A549 (cell line): ENCODE measurements around the gene CREB5. TPM values are rescaled to one million over a fixed set of nuclear protein-coding genes. Genes with fewer than 3 reads are reported as not detected.

ENCODE experiments used
- ATAC-seq, 2 experiments: fragments of 200-7000 bp in 1 of 2; fragments of >200 bp in 1 of 2; cut with Nextera tagmentation in 1 of 2; cut with Tn5 transposase in 1 of 2; 3 replicates each; pipeline versions ENCODE4 v1.8.0 to v1.9.1; 2018 to 2020; ENCODE audit warnings: mild to moderate bottlenecking in 1 of 2, moderate library complexity in 1 of 2
- CTCF ChIA-PET: fragments of 300-600 bp; sonication (Branson Sonifier 250); formaldehyde crosslinking; extraction: SDS; loops from one replicate; lab custom pipeline; 2021; ENCODE audit warnings: antibody characterized with exemption, inconsistent platforms; lab: Yijun Ruan, JAX
- POLR2A ChIA-PET: fragments of 350-600 bp; formaldehyde crosslinking; extraction: SDS; loops from one replicate; lab custom pipeline; 2021; ENCODE audit warnings: antibody characterized with exemption, inconsistent platforms; lab: Yijun Ruan, JAX
- DNase-seq, 2 experiments: peaks; one replicate each; pipeline versions ENCODE4 v3.0.0 to v3.0.0-alpha.2; 2011 to 2016; ENCODE audit warnings: low read depth in 1 of 2, low spot score in 1 of 2
- FAIRE-seq: peaks from 2 replicates; lab custom pipeline; 2011; peaks lifted over from hg19 to GRCh38; lab: Jason Lieb, UNC
- H3K27ac ChIP-seq, 2 experiments: fragments of >200 bp; sonication (Bioruptor Twin); formaldehyde crosslinking; 3 replicates each; pipeline ENCODE4 v1.5.1; 2016 to 2017
- H3K4me1 ChIP-seq: fragments of >200 bp; sonication (Bioruptor Twin); formaldehyde crosslinking; 3 replicates; pipeline ENCODE4 v1.6.1; 2016
- H3K4me2 ChIP-seq: fragments of >200 bp; sonication (Bioruptor Twin); formaldehyde crosslinking; 3 replicates; pipeline ENCODE4 v1.6.1; 2016
- H3K4me3 ChIP-seq: fragments of >200 bp; sonication (Bioruptor Twin); formaldehyde crosslinking; 3 replicates; pipeline ENCODE4 v1.5.1; 2016
- H3K9me3 ChIP-seq: fragments of >200 bp; sonication (Bioruptor Twin); formaldehyde crosslinking; 3 replicates; pipeline ENCODE4 v1.6.1; 2016
- BHLHE40 ChIP-seq: IDR thresholded peaks from 2 replicates; pipeline ENCODE4 v1.6.1; 2012; ENCODE audit warnings: low read depth, low read length, inconsistent platforms
- CBX2 ChIP-seq: fragments of 200-600 bp; sonication (generic); IDR thresholded peaks from 2 replicates; pipeline ENCODE4 v1.6.1; 2016; ENCODE audit warnings: low read depth, mild to moderate bottlenecking, borderline replicate concordance
- CEBPB ChIP-seq, 2 experiments: fragments of >200 bp in 1 of 2; sonication (Bioruptor Twin) in 1 of 2; formaldehyde crosslinking in 1 of 2; IDR thresholded peaks; 2 replicates each; pipeline ENCODE4 v1.6.1; 2012 to 2016
- CHD2 ChIP-seq: fragments of 150-350 bp; IDR thresholded peaks from 2 replicates; pipeline ENCODE4 v1.6.1; 2014; ENCODE audit warnings: low read length; ENCODE audit not compliant: partially characterized antibody
- EHF ChIP-seq: fragments of 250-450 bp; sonication (Bioruptor Pico); IDR thresholded peaks from 2 replicates; pipeline ENCODE4 v1.5.0; 2020; ENCODE audit warnings: mild to moderate bottlenecking
- HEYL ChIP-seq: fragments of 250-450 bp; sonication (Bioruptor Pico); IDR thresholded peaks from 2 replicates; pipeline ENCODE4 v1.8.0; 2021; ENCODE audit warnings: mild to moderate bottlenecking, moderate library complexity
- JUNB ChIP-seq: fragments of >200 bp; sonication (Bioruptor Twin); formaldehyde crosslinking; IDR thresholded peaks from 2 replicates; pipeline ENCODE4 v1.6.1; 2016
- KDM1A ChIP-seq: fragments of 200-600 bp; sonication (generic); IDR thresholded peaks from 2 replicates; pipeline ENCODE4 v1.6.1; 2016; ENCODE audit warnings: low read depth, mild to moderate bottlenecking
- MAFK ChIP-seq: fragments of 450-650 bp; IDR thresholded peaks from 2 replicates; pipeline ENCODE4 v1.6.1; 2014; ENCODE audit not compliant: partially characterized antibody
- MAZ ChIP-seq: fragments of 150-350 bp; IDR thresholded peaks from 2 replicates; pipeline ENCODE4 v1.6.1; 2014; ENCODE audit warnings: antibody characterized with exemption, low read depth, low read length, borderline replicate concordance
- NR3C1 ChIP-seq: fragments of >200 bp; sonication (Bioruptor Twin); formaldehyde crosslinking; IDR thresholded peaks from 3 replicates; pipeline ENCODE4 v1.6.1; 2017
- RCOR1 ChIP-seq: fragments of 150-350 bp; IDR thresholded peaks from 2 replicates; pipeline ENCODE4 v1.6.1; 2014; ENCODE audit warnings: antibody characterized with exemption, low read length, low read depth
- SMC3 ChIP-seq: fragments of >200 bp; sonication (Bioruptor Twin); formaldehyde crosslinking; IDR thresholded peaks from 3 replicates; pipeline ENCODE4 v1.6.1; 2018; ENCODE audit warnings: inconsistent platforms
- ZNF302 ChIP-seq: fragments of 250-450 bp; sonication (Bioruptor Pico); IDR thresholded peaks from 2 replicates; pipeline ENCODE4 v1.9.0; 2021; ENCODE audit warnings: inconsistent platforms, mild to moderate bottlenecking, moderate library complexity
- ZSCAN20 ChIP-seq: fragments of 250-450 bp; sonication (Bioruptor Pico); IDR thresholded peaks from 2 replicates; pipeline ENCODE4 v1.8.0; 2022; ENCODE audit warnings: mild to moderate bottlenecking, moderate library complexity
- WGBS: methylation state at CpG from one replicate; pipeline ENCODE4 v1.1.6; 2017; ENCODE audit errors: missing lambda C conversion rate; 5-methylcytosine and 5-hydroxymethylcytosine counted together
- polyA plus RNA-seq, 4 experiments: library from polyadenylated mRNA; depleted of rRNA in 3 of 4; stranded (reverse); fragments of >200 nt; fragmentation: RNase III in 1 of 4; extraction: RNeasy Plus Mini Kit Qiagen cat#74134 plus additional on column Dnase treatment in 1 of 4; gene quantifications; 2 replicates in 3 of 4; 3 replicates in 1 of 4; pipeline ENCODE4 v1.2.3, GENCODE V29; 2011 to 2017
- TF ChIP-seq, protein P1 (sequence below): fragments of >200 bp; sonication (Bioruptor Twin); formaldehyde crosslinking; IDR thresholded peaks from 3 replicates; pipeline ENCODE4 v1.5.1; 2016
- TF ChIP-seq, protein P2 (sequence below): fragments of 250-450 bp; sonication (Bioruptor Pico); IDR thresholded peaks from 2 replicates; pipeline ENCODE4 v1.5.0; 2020; ENCODE audit warnings: low read depth, mild to moderate bottlenecking, moderate library complexity

Gene CREB5
- polyA plus RNA-seq, 2 of the 4 experiments (the other 2 are of a cell fraction) = 0.61 to 1.5 TPM

DNA sequence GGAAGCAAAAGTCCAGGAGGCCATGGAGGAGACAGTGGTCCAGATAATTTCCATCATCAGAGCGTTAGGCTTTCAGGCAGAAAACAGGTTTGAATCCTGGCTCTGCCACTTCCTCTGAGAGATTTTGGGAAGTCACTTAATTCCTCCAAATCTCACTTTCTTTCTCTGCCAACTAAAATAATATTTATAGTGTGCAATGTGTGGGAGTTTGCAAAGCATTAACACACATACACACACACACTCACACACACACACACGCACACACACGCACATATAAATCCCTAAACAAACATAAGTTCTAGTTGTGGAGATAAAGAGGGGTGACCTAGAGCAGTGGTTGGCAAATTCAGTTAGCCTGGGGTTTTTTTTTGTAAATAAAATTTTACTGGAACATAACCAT is 461.0 kb downstream of the CREB5 start:
- POLR2A ChIA-PET = no interaction called here
- Histone ChIP-seq H3K9me3 (no peaks in the 10 kb centered on the region), H3K4me1 (no peaks in the 10 kb centered on the region), H3K4me3 (no peak overlapping the region), H3K27ac (no peak overlapping the region), H3K4me2 (no peak overlapping the region)
- DNase-seq = no peak
- no peak for ATAC-seq
- WGBS = 55% methylated on average over 3 of the region's 3 CpGs
- no peak for FAIRE-seq
- CTCF ChIA-PET = no interaction called here
- no peak for TF ChIP-seq HEYL (CRISPR knock-in tag)
- TF ChIP-seq ZSCAN20 (CRISPR knock-in tag) = no peak
- TF ChIP-seq ZNF302 (CRISPR knock-in tag) = no peak
- TF ChIP-seq CEBPB (IDR thresholded peaks at IDR 0.05) = no peak
- TF ChIP-seq, protein P1, sequence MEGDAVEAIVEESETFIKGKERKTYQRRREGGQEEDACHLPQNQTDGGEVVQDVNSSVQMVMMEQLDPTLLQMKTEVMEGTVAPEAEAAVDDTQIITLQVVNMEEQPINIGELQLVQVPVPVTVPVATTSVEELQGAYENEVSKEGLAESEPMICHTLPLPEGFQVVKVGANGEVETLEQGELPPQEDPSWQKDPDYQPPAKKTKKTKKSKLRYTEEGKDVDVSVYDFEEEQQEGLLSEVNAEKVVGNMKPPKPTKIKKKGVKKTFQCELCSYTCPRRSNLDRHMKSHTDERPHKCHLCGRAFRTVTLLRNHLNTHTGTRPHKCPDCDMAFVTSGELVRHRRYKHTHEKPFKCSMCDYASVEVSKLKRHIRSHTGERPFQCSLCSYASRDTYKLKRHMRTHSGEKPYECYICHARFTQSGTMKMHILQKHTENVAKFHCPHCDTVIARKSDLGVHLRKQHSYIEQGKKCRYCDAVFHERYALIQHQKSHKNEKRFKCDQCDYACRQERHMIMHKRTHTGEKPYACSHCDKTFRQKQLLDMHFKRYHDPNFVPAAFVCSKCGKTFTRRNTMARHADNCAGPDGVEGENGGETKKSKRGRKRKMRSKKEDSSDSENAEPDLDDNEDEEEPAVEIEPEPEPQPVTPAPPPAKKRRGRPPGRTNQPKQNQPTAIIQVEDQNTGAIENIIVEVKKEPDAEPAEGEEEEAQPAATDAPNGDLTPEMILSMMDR = no peak
- TF ChIP-seq SMC3 = no peak
- TF ChIP-seq RCOR1 = no peak
- no peak for TF ChIP-seq CBX2
- no peak for TF ChIP-seq CHD2
- no peak for TF ChIP-seq EHF

DNA sequence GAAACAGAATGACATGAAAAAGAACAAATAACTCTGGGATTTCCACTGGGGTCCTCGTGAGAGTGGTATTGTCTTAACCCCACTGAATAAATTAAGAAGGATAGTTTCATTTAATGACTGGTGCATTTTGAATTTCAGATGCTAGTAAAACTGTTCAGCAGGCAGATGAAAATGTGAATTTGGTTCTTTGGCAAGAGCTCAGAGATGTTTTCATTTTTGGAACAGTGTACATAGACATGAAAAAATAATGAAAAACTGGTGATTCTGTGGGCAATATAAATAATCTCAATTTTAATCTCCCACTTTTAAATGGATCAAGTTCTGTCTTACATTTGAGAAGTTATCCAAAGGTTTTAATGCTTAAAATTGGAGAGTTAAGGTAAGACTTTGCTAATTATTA is 461.7 kb downstream of the CREB5 start:
- no peak overlapping the region for H3K27ac ChIP-seq
- POLR2A ChIA-PET = no interaction called here
- no peaks in the 10 kb centered on the region for H3K9me3 ChIP-seq
- DNase-seq = no peak
- TF ChIP-seq KDM1A (no peak), NR3C1 (no peak), BHLHE40 (no peak), MAZ (no peak), JUNB (no peak), MAFK (no peak)
- TF ChIP-seq, protein P2, sequence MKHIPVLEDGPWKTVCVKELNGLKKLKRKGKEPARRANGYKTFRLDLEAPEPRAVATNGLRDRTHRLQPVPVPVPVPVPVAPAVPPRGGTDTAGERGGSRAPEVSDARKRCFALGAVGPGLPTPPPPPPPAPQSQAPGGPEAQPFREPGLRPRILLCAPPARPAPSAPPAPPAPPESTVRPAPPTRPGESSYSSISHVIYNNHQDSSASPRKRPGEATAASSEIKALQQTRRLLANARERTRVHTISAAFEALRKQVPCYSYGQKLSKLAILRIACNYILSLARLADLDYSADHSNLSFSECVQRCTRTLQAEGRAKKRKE (CRISPR knock-in tag) = no peak
- TF ChIP-seq, protein P1 = no peak
- no peak overlapping the region for H3K4me3 ChIP-seq
- WGBS = 7% methylated on average over 1 of the region's 1 CpG
- H3K4me1 ChIP-seq = no peaks in the 10 kb centered on the region
- no peak for ATAC-seq
- CTCF ChIA-PET = no interaction called here
- no peak for FAIRE-seq
- no peak overlapping the region for H3K4me2 ChIP-seq

Other genes starting within 250 kb of the CREB5 start
- 1.9 and 2.4 TPM in 2 replicates for gene JAZF1, start 231.7 kb upstream of the CREB5 start, polyA plus RNA-seq (2011; rRNA removed)
- gene JAZF1, start 231.7 kb upstream of the CREB5 start, polyA plus RNA-seq (2017; fragmentation: RNase III; extraction: RNeasy Plus Mini Kit Qiagen cat#74134 plus additional on column Dnase treatment) = 2.6 to 2.8 TPM (median 2.7 TPM) in 3 replicates